H1 (cell line): Measurements from ENCODE around the gene MAFF. TPM values are rescaled to one million over a fixed set of nuclear protein-coding genes. Genes with fewer than 3 reads are reported as not detected.

Experiments used
- RFX5 ChIP-seq: IDR thresholded peaks from 2 replicates; pipeline ENCODE4 v1.6.1; 2011; ENCODE audit warnings: low read depth, low read length, improper control_type of control experiment, borderline replicate concordance
- polyA plus RNA-seq, 7 experiments: library from polyadenylated mRNA; depleted of rRNA in 3 of 7; stranded (reverse) in 5 of 7; unstranded in 2 of 7; fragments of >200 nt in 5 of 7; fragments of 200-250 nt in 2 of 7; gene quantifications; 1 replicate in 5 of 7; 2 replicates in 1 of 7; 4 replicates in 1 of 7; pipeline versions ENCODE4 v1.2.1 to v1.2.3, GENCODE V29; 2011 to 2013; ENCODE audit warnings: missing spikeins in 2 of 7, mixed read lengths in 2 of 7
- total RNA-seq: library from RNA; stranded (reverse); fragmentation: NEBNext Ultra II Directional; extraction: Animal tissue kit (Norgen Biotek cat#: 25700); gene quantifications from 2 replicates; pipeline ENCODE4 v1.2.1, GENCODE V29; 2021

Gene MAFF
- total and polyA plus RNA-seq, 2 of the 8 experiments (the other 6 are each of a cell fraction or from before 2014, with no cell fraction given) = 1.5 to 6.3 TPM

DNA sequence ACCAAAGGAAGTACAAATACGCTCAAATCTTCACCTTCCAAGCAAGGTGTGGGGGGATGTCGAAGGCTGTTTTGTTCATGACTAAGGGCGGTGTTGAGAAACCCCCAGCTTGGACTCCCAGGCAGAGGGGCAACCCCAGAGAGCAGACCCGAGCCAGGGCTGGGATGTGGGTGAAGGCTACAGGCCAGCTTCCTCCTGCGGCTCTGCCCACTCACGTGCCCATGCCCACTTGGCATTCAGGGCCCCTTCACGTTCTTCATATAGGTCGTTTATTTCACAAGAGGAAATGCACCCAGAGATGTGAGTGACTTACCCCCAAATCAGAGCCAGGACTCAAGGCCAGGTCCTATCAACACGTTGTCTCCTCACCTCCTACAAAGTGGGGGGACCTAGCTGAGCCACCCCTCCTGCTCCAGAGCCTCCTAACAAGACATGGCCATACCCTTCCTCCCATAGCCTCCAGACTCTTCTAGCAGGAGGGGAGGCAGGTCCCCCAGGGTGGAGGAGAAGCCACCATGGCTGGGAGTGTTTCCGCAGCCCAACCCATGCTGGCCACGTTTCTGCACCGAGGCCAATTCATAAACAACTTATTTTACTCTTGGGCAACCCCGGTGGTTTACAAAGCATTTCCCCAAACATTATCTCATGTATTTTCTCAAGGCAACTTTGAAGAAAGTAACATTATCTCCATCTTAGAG is 49.0 kb downstream of the MAFF start (continued):
- TF ChIP-seq RFX5 = no peak
